GM12878 (cell line): ENCODE data around the gene DLG1. TPM values are rescaled to one million over a fixed set of nuclear protein-coding genes. Genes with fewer than 3 reads are reported as not detected.

ENCODE experiments used
- ATAC-seq: fragments of 200-7000 bp; cut with Tn5 transposase; 3 replicates; pipeline ENCODE4 v1.9.1; 2020; ENCODE audit warnings: mild to moderate bottlenecking, moderate library complexity
- BruUV-seq: library from RNA; stranded (reverse); fragments of 400-500 nt; replicated peaks from 2 replicates; lab custom pipeline; 2021; lab: Mats Ljungman, UMichigan
- CTCF ChIA-PET: fragments of 300-600 bp; sonication (Branson Sonifier 250); formaldehyde crosslinking; extraction: SDS; loops from one replicate; lab custom pipeline; 2021; ENCODE audit warnings: inconsistent platforms; lab: Yijun Ruan, JAX
- POLR2A ChIA-PET: fragments of 350-600 bp; formaldehyde crosslinking; extraction: SDS; loops from one replicate; lab custom pipeline; 2021; ENCODE audit warnings: inconsistent platforms; lab: Charles Lee
- RAD21 ChIA-PET: fragments of 300-600 bp; sonication (Branson Sonifier 250); formaldehyde crosslinking; loops from one replicate; lab custom pipeline; 2023; ENCODE audit warnings: antibody characterized with exemption; ENCODE audit not compliant: unreplicated experiment; lab: Charles Lee
- SMC1A ChIA-PET: fragments of 300-600 bp; sonication (Branson Sonifier 250); formaldehyde crosslinking; loops from one replicate; lab custom pipeline; 2023; ENCODE audit not compliant: unreplicated experiment, uncharacterized antibody; lab: Charles Lee
- DNase-seq: peaks from one replicate; pipeline ENCODE4 v3.0.0-alpha.2; 2011; ENCODE audit warnings: low read depth, low spot score
- FAIRE-seq: peaks from 3 replicates; lab custom pipeline; 2011; peaks lifted over from hg19 to GRCh38; lab: Jason Lieb, UNC
- H2AFZ ChIP-seq: 2 replicates; pipeline ENCODE4 v1.6.0; 2011; ENCODE audit warnings: low read depth, low read length, control low read depth; ENCODE audit not compliant: control insufficient read depth
- H3K27ac ChIP-seq: 2 replicates; pipeline ENCODE4 v1.5.1; 2011; ENCODE audit warnings: control low read depth; ENCODE audit not compliant: control insufficient read depth, insufficient read depth
- H3K27me3 ChIP-seq, 2 experiments: replicated peaks in 1 of 2; 2 replicates each; pipeline versions ENCODE4 v1.6.0 to v1.6.1; 2011; ENCODE audit warnings: low read length in 1 of 2; ENCODE audit not compliant: control insufficient read depth in 2 of 2, insufficient read depth in 2 of 2
- H3K36me3 ChIP-seq, 2 experiments: 2 replicates each; pipeline ENCODE4 v1.5.1; 2011; ENCODE audit warnings: low read length in 1 of 2; ENCODE audit not compliant: control insufficient read depth in 2 of 2, insufficient read depth in 2 of 2
- H3K4me1 ChIP-seq: 2 replicates; pipeline ENCODE4 v1.6.1; 2011; ENCODE audit warnings: mild to moderate bottlenecking, low read length, moderate library complexity, mixed read lengths; ENCODE audit not compliant: control insufficient read depth, insufficient read depth
- H3K4me2 ChIP-seq: 2 replicates; pipeline ENCODE4 v1.6.0; 2011; ENCODE audit warnings: control low read depth; ENCODE audit not compliant: control insufficient read depth, insufficient read depth
- H3K4me3 ChIP-seq: fragments of 200-600 bp; sonication (generic); 2 replicates; pipeline ENCODE4 v1.5.1; 2016
- H3K79me2 ChIP-seq: 2 replicates; pipeline ENCODE4 v1.6.0; 2011; ENCODE audit warnings: low read length; ENCODE audit not compliant: control insufficient read depth, insufficient read depth
- H3K9ac ChIP-seq: 2 replicates; pipeline ENCODE4 v1.8.0; 2011; ENCODE audit warnings: low read length, control low read depth, mixed read lengths; ENCODE audit not compliant: control insufficient read depth, insufficient read depth
- H3K9me3 ChIP-seq: replicated peaks from 3 replicates; pipeline ENCODE4 v1.5.1; 2011; ENCODE audit warnings: mild to moderate bottlenecking, low read length; ENCODE audit not compliant: control insufficient read depth, insufficient read depth
- H4K20me1 ChIP-seq: 2 replicates; pipeline ENCODE4 v1.6.0; 2011; ENCODE audit not compliant: control insufficient read depth, insufficient read depth
- EZH2 ChIP-seq: IDR thresholded peaks from 2 replicates; pipeline ENCODE4 v1.6.1; 2012; ENCODE audit warnings: low read depth, mild to moderate bottlenecking, control low read depth, inconsistent platforms, low read length, borderline replicate concordance; ENCODE audit not compliant: control insufficient read depth
- KLF5 ChIP-seq: fragments of 450-650 bp; IDR thresholded peaks from 2 replicates; pipeline ENCODE4 v1.6.1; 2014; ENCODE audit warnings: mild to moderate bottlenecking; ENCODE audit not compliant: partially characterized antibody
- MEF2A ChIP-seq: IDR thresholded peaks from 2 replicates; pipeline ENCODE4 v1.6.1; 2011; ENCODE audit warnings: low read depth, mild to moderate bottlenecking, low read length, moderate library complexity; ENCODE audit not compliant: insufficient read depth
- NFIC ChIP-seq: IDR thresholded peaks from 2 replicates; pipeline ENCODE4 v1.6.1; 2012; ENCODE audit warnings: low read depth, mild to moderate bottlenecking, inconsistent platforms, low read length, moderate library complexity
- NR2C1 ChIP-seq: fragments of 450-650 bp; IDR thresholded peaks from 2 replicates; pipeline ENCODE4 v1.6.1; 2017; ENCODE audit warnings: antibody characterized with exemption, mild to moderate bottlenecking, moderate library complexity
- NR2C2 ChIP-seq: IDR thresholded peaks from 2 replicates; pipeline ENCODE4 v1.6.1; 2011; ENCODE audit warnings: borderline replicate concordance, low read depth; ENCODE audit not compliant: control insufficient read depth, insufficient read length
- NRF1 ChIP-seq: conservative IDR thresholded peaks from 2 replicates; pipeline ENCODE4 v1.6.1; 2011; ENCODE audit warnings: mild to moderate bottlenecking, low read depth, low read length, improper control_type of control experiment
- PAX5 ChIP-seq: IDR thresholded peaks from 2 replicates; pipeline ENCODE4 v1.6.1; 2011; ENCODE audit warnings: low read depth, low read length, borderline replicate concordance
- TCF12 ChIP-seq: IDR thresholded peaks from 2 replicates; pipeline ENCODE4 v1.6.1; 2011; ENCODE audit warnings: low read depth, mild to moderate bottlenecking, low read length
- YY1 ChIP-seq: IDR thresholded peaks from 2 replicates; pipeline ENCODE4 v1.6.1; 2011; ENCODE audit warnings: low read depth, mild to moderate bottlenecking, low read length
- WGBS: methylation state at CpG from one replicate; pipeline ENCODE4 v1.1.6; 2016; ENCODE audit warnings: low lambda C conversion rate; ENCODE audit not compliant: insufficient replicate concordance, insufficient coverage; ENCODE audit errors: missing lambda C conversion rate; 5-methylcytosine and 5-hydroxymethylcytosine counted together
- in situ Hi-C: fragments of 300-500 bp; cut with MboI; formaldehyde crosslinking; loops from 9 replicates; pipeline ENCODE4 v1.14.3; 2018; ENCODE audit warnings: mixed read lengths
- intact Hi-C: fragments of 100-400 bp; cut with micrococcal nuclease; formaldehyde crosslinking; loops from one replicate; pipeline ENCODE4 v1.14.2; 2022; ENCODE audit not compliant: unreplicated experiment
- polyA plus RNA-seq, 11 experiments: library from polyadenylated mRNA; depleted of rRNA in 4 of 11; unstranded in 6 of 11; stranded (reverse) in 5 of 11; fragments of >200 nt; fragmentation: Nextera tagmentation in 4 of 11; fragmentation: Illumina TruSeq in 1 of 11; extraction: Ambion mirVana in 4 of 11; extraction: Trizol in 1 of 11; gene quantifications; 1 replicate in 1 of 11; 2 replicates in 10 of 11; pipeline versions ENCODE4 v1.2.1 to v1.2.3, GENCODE V29; 2011 to 2016; ENCODE audit warnings: inconsistent platforms in 2 of 11, missing spikeins in 2 of 11, low read depth in 1 of 11
- total RNA-seq, 4 experiments: library from RNA; depleted of rRNA in 3 of 4; stranded (reverse); fragments of >200 nt in 3 of 4; fragmentation: Illumina TruSeq in 1 of 4; extraction: Trizol in 1 of 4; gene quantifications; 2 replicates each; pipeline versions ENCODE4 v1.2.1 to v1.2.3, GENCODE V29; 2013 to 2021
- TF ChIP-seq, protein P1 (sequence below): IDR thresholded peaks from 2 replicates; pipeline ENCODE4 v1.6.1; 2012; ENCODE audit warnings: improper control_type of control experiment, low read depth, low read length; ENCODE audit not compliant: insufficient replicate concordance
- TF ChIP-seq, protein P2 (sequence below): fragments of 450-650 bp; IDR thresholded peaks from 2 replicates; pipeline ENCODE4 v1.6.1; 2014; ENCODE audit warnings: mild to moderate bottlenecking
- TF ChIP-seq, protein P3 (sequence below): IDR thresholded peaks from 2 replicates; pipeline ENCODE4 v1.6.1; 2011; ENCODE audit warnings: mild to moderate bottlenecking, low read depth, low read length, moderate library complexity; ENCODE audit not compliant: insufficient replicate concordance

The DLG1 gene
- total and polyA plus RNA-seq, 10 of the 15 experiments (the other 5 are each of a cell fraction or from before 2014, with no cell fraction given), result 9.2 to 63.1 (median 40.1) TPM

DNA sequence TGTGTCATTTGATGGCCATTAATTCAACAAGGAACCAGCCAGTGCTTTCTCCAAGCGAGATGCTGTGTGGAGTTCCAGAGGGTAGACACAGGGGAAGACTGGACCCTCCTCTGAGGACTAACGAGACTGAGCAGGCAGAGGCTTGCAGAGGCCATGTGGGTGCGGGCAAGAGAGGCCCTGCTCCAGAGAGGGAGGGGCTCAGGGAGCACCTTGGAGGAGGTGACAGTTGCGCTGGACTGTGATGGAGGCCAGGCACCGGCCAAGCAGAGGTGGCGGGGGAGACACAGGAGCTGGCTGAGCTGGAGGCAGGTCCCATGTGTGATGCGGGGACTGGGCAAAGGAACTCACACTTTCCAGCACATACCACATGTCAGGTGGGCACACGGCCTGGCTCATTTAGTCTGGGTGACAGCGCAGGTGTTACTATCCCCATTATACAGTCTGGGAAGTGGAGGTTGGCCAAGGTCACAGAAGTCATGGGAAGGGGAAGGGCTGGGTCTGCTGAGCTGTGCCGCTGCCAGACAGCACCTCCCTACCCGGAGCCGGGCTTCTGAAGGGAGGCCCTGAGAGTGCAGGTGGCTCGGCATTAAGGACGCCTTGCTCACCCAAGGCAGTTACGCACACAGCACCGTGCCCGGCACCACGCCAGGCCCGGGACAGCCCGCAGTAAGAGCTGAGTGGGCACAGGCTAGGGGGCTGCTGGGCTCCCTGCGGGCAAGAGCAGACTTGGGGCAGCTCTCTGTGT, 272.5 kb downstream of the DLG1 start (continued):
- TF ChIP-seq, protein P1, sequence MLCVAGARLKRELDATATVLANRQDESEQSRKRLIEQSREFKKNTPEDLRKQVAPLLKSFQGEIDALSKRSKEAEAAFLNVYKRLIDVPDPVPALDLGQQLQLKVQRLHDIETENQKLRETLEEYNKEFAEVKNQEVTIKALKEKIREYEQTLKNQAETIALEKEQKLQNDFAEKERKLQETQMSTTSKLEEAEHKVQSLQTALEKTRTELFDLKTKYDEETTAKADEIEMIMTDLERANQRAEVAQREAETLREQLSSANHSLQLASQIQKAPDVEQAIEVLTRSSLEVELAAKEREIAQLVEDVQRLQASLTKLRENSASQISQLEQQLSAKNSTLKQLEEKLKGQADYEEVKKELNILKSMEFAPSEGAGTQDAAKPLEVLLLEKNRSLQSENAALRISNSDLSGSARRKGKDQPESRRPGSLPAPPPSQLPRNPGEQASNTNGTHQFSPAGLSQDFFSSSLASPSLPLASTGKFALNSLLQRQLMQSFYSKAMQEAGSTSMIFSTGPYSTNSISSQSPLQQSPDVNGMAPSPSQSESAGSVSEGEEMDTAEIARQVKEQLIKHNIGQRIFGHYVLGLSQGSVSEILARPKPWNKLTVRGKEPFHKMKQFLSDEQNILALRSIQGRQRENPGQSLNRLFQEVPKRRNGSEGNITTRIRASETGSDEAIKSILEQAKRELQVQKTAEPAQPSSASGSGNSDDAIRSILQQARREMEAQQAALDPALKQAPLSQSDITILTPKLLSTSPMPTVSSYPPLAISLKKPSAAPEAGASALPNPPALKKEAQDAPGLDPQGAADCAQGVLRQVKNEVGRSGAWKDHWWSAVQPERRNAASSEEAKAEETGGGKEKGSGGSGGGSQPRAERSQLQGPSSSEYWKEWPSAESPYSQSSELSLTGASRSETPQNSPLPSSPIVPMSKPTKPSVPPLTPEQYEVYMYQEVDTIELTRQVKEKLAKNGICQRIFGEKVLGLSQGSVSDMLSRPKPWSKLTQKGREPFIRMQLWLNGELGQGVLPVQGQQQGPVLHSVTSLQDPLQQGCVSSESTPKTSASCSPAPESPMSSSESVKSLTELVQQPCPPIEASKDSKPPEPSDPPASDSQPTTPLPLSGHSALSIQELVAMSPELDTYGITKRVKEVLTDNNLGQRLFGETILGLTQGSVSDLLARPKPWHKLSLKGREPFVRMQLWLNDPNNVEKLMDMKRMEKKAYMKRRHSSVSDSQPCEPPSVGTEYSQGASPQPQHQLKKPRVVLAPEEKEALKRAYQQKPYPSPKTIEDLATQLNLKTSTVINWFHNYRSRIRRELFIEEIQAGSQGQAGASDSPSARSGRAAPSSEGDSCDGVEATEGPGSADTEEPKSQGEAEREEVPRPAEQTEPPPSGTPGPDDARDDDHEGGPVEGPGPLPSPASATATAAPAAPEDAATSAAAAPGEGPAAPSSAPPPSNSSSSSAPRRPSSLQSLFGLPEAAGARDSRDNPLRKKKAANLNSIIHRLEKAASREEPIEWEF, result no peak
- TF ChIP-seq NFIC, result no peak
- TF ChIP-seq PAX5, result no peak

DNA sequence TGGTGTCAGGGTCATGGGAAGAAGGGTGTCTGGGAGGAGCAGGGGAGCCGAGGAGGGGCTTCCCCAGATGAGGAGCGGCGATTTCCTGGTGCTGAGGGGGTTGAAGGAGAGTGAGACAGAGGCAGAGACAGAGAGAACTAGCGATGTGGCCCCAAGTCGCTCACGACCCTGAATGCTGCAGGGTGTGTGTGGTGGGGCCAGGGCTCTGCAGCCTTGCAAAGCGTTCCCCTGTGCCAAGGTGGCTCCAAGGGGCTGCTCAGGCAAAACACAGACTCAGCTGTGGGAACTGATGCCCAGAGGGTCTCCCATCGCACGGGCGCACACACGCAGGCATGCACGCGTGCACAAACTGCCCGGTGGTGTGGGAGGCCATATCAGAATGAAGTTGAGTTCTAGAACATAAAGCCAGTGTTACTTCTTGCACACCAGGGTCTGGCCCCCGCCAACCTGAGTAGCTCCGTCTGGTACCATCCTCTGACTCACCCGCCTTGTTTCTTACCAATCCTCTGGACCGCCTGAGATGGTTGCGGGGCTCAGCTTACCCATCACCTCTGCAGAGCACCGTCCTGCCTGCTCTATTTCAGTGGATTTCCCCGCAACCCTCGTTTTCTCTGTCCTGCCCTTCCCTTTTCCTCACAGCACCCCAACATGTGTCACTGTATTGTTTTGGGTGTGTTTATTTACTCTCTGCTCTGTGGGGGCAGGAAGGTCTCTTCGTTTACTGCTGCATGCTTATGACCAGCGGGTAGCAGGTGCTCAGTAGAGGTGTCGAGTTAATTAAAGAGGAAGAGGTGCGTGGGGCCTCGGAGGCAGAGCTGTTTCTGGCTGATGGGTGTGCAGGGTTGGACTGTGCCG, 273.3 kb downstream of the DLG1 start:
- Histone ChIP-seq H3K4me3 (no peak overlapping the region), H3K4me1 (peaks cover 22% of the 10 kb centered on the region), H3K79me2 (peaks cover 19% of the 10 kb centered on the region), H3K27me3 (no peaks in the 10 kb centered on the region), H3K9ac (no peak overlapping the region), H3K27ac (no peak overlapping the region), H3K36me3 (peaks cover 0 to 19% of the 10 kb centered on the region in 2 experiments; a peak in 3 of 4 replicates), H3K4me2 (no peak overlapping the region), H3K9me3 (no peaks in the 10 kb centered on the region), H4K20me1 (no peaks in the 10 kb centered on the region), H2AFZ (no peak overlapping the region)
- FAIRE-seq, result no peak
- ATAC-seq, result no peak
- ChIA-PET POLR2A (no interaction called here), CTCF (interaction anchor here (0.6 to 1.7 kb wide), 2 partner anchors 20 to 232 kb away, joined by 3 to 4 read pairs; no protein-coding TSS in a partner anchor), RAD21 (interaction anchor here (0.9 kb wide), 1 partner anchor 22 kb away, joined by 3 read pairs; no protein-coding TSS in a partner anchor), SMC1A (no interaction called here)
- in situ Hi-C loops, result no loop called here
- no peak for DNase-seq
- WGBS, result 90% methylated on average over 27 of the region's 28 CpGs
- intact Hi-C loops, result no loop called here
- no TSS peak for BruUV-seq
- TF ChIP-seq EZH2 (no peak), NR2C2 (no peak), NR2C1 (no peak), MEF2A (no peak), YY1 (no peak), TCF12 (no peak), KLF5 (no peak), NRF1 (no peak)
- TF ChIP-seq, protein P2, sequence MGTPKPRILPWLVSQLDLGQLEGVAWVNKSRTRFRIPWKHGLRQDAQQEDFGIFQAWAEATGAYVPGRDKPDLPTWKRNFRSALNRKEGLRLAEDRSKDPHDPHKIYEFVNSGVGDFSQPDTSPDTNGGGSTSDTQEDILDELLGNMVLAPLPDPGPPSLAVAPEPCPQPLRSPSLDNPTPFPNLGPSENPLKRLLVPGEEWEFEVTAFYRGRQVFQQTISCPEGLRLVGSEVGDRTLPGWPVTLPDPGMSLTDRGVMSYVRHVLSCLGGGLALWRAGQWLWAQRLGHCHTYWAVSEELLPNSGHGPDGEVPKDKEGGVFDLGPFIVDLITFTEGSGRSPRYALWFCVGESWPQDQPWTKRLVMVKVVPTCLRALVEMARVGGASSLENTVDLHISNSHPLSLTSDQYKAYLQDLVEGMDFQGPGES, result no peak
- TF ChIP-seq, protein P3, sequence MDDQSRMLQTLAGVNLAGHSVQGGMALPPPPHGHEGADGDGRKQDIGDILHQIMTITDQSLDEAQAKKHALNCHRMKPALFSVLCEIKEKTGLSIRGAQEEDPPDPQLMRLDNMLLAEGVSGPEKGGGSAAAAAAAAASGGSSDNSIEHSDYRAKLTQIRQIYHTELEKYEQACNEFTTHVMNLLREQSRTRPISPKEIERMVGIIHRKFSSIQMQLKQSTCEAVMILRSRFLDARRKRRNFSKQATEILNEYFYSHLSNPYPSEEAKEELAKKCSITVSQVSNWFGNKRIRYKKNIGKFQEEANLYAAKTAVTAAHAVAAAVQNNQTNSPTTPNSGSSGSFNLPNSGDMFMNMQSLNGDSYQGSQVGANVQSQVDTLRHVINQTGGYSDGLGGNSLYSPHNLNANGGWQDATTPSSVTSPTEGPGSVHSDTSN, result no peak
